ENCODE measurements around the gene ZNF566. TPM values are rescaled to one million over a fixed set of nuclear protein-coding genes. Genes with fewer than 3 reads are reported as not detected.

ZNF566 gene
- total and polyA plus RNA-seq, 2 experiments from 2014 or later = 6.6 to 9.3 TPM

GRCh38 chr19:36489920-36490415 lies 607 bp upstream of the ZNF566 start:
- TF ChIP-seq EZH2 (IDR thresholded peaks at IDR 0.05; ENCODE audit: insufficient read depth, poor library complexity, severe bottlenecking) (no peak), EZH2phosphoT487 (IDR thresholded peaks at IDR 0.05; ENCODE audit: insufficient read depth, low read depth) (no peak)
- no peaks in the 10 kb centered on the region for H4K20me1 ChIP-seq (ENCODE audit: insufficient read depth)
- peak overlapping the region; percentile 98 for H3K9ac ChIP-seq
- no peaks in the 10 kb centered on the region for H3K9me2 ChIP-seq (ENCODE audit: insufficient read depth)
- H3K36me3 ChIP-seq (ENCODE audit: low read depth) = no peaks in the 10 kb centered on the region
- H2AFZ ChIP-seq = peak overlapping the region; percentile 97
- peaks cover 41% of the 10 kb centered on the region for H3K79me2 ChIP-seq (ENCODE audit: insufficient read depth)
- peaks cover 6% of the 10 kb centered on the region; the same call in 1 of the 2 replicates for H3K4me1 ChIP-seq (ENCODE audit: insufficient read depth)
- 0 out of 2 replicates have a peak, but pooled peaks cover 3% of the 10 kb centered on the region for H3F3A ChIP-seq (ENCODE audit: insufficient read depth)
- H3K9me3 ChIP-seq (ENCODE audit: low read depth) = no peaks in the 10 kb centered on the region
- H3K27ac ChIP-seq = peak overlapping the region; percentile 97
- 5 to 7% methylated on average over 15 of the region's 15 CpGs for WGBS, 2 experiments (ENCODE audit: low coverage in 1 of 2, low lambda C conversion rate in 2 of 2, missing lambda C conversion rate in 2 of 2)
- H3K4me3 ChIP-seq = peak overlapping the region; percentile 98
- in situ Hi-C loops (cut with MboI) = no loop called here
- H3K27me3 ChIP-seq (replicated peaks; ENCODE audit: insufficient read depth) = no peaks in the 10 kb centered on the region
- peak; percentile 93 for DNase-seq
- H3K4me2 ChIP-seq (ENCODE audit: unreplicated experiment) = peak overlapping the region; percentile 88

- Histone ChIP-seq H3K27ac (peak overlapping the region; percentile 97), H3K27me3 (replicated peaks; ENCODE audit: insufficient read depth) (no peaks in the 10 kb centered on the region), H3K9ac (peak overlapping the region; percentile 98), H4K20me1 (ENCODE audit: insufficient read depth) (no peaks in the 10 kb centered on the region), H3K36me3 (ENCODE audit: low read depth) (no peaks in the 10 kb centered on the region), H3K79me2 (ENCODE audit: insufficient read depth) (peaks cover 53% of the 10 kb centered on the region), H3K4me1 (ENCODE audit: insufficient read depth) (peaks cover 6% of the 10 kb centered on the region; the same call in 1 of the 2 replicates), H3F3A (ENCODE audit: insufficient read depth) (0 out of 2 replicates have a peak, but pooled peaks cover 3% of the 10 kb centered on the region), H3K4me2 (ENCODE audit: unreplicated experiment) (peak overlapping the region; percentile 88), H3K9me3 (ENCODE audit: low read depth) (no peaks in the 10 kb centered on the region), H2AFZ (peak overlapping the region; percentile 97), H3K4me3 (peak overlapping the region; percentile 98), H3K9me2 (ENCODE audit: insufficient read depth) (no peaks in the 10 kb centered on the region)
- in situ Hi-C loops (cut with MboI) = no loop called here
- no peak for DNase-seq
- WGBS, 2 experiments (ENCODE audit: low coverage in 1 of 2, low lambda C conversion rate in 2 of 2, missing lambda C conversion rate in 2 of 2) = 1% methylated on average over 11 of the region's 11 CpGs
- TF ChIP-seq EZH2 (IDR thresholded peaks at IDR 0.05; ENCODE audit: insufficient read depth, poor library complexity, severe bottlenecking) (no peak), EZH2phosphoT487 (IDR thresholded peaks at IDR 0.05; ENCODE audit: insufficient read depth, low read depth) (0 out of 2 replicates have a peak, but pooled peaks have one; percentile 9)
Measured at GRCh38 chr19:36488846-36489117, 579 bp downstream of the ZNF566 start.

GRCh38 chr19:36488118-36488845 lies 1.1 kb downstream of the ZNF566 start:
- TF ChIP-seq EZH2phosphoT487 (IDR thresholded peaks at IDR 0.05; ENCODE audit: insufficient read depth, low read depth) = 0 out of 2 replicates have a peak, but pooled peaks have one; percentile 19
- no peak for TF ChIP-seq EZH2 (IDR thresholded peaks at IDR 0.05; ENCODE audit: insufficient read depth, poor library complexity, severe bottlenecking)
- Histone ChIP-seq H3K27ac (peak overlapping the region; percentile 97), H3K9me2 (ENCODE audit: insufficient read depth) (no peaks in the 10 kb centered on the region), H3K4me3 (peak overlapping the region; percentile 98), H3K79me2 (ENCODE audit: insufficient read depth) (peaks cover 58% of the 10 kb centered on the region), H3F3A (ENCODE audit: insufficient read depth) (0 out of 2 replicates have a peak, but pooled peaks cover 3% of the 10 kb centered on the region), H3K4me1 (ENCODE audit: insufficient read depth) (peaks cover 6% of the 10 kb centered on the region; the same call in 1 of the 2 replicates), H3K9me3 (ENCODE audit: low read depth) (no peaks in the 10 kb centered on the region), H3K4me2 (ENCODE audit: unreplicated experiment) (peak overlapping the region; percentile 88), H3K27me3 (replicated peaks; ENCODE audit: insufficient read depth) (no peaks in the 10 kb centered on the region), H3K9ac (peak overlapping the region; percentile 98), H3K36me3 (ENCODE audit: low read depth) (no peaks in the 10 kb centered on the region), H4K20me1 (ENCODE audit: insufficient read depth) (no peaks in the 10 kb centered on the region), H2AFZ (peak overlapping the region; percentile 97)
- 38% methylated on average over 9 of the region's 9 CpGs for WGBS, 2 experiments (ENCODE audit: low coverage in 1 of 2, low lambda C conversion rate in 2 of 2, missing lambda C conversion rate in 2 of 2)
- in situ Hi-C loops (cut with MboI) = no loop called here
- DNase-seq = peak; percentile 58

- 96 to 99% methylated on average over 6 of the region's 6 CpGs for WGBS, 2 experiments (ENCODE audit: low coverage in 1 of 2, low lambda C conversion rate in 2 of 2, missing lambda C conversion rate in 2 of 2)
- Histone ChIP-seq H3K27me3 (replicated peaks; ENCODE audit: insufficient read depth) (no peaks in the 10 kb centered on the region), H4K20me1 (ENCODE audit: insufficient read depth) (no peaks in the 10 kb centered on the region), H3K36me3 (ENCODE audit: low read depth) (no peaks in the 10 kb centered on the region), H3K4me1 (ENCODE audit: insufficient read depth) (peaks cover 6% of the 10 kb centered on the region; the same call in 1 of the 2 replicates), H3K79me2 (ENCODE audit: insufficient read depth) (peaks cover 79% of the 10 kb centered on the region), H3K9me2 (ENCODE audit: insufficient read depth) (no peaks in the 10 kb centered on the region), H3K9ac (no peak overlapping the region), H2AFZ (no peak overlapping the region), H3K9me3 (ENCODE audit: low read depth) (no peaks in the 10 kb centered on the region), H3K4me2 (ENCODE audit: unreplicated experiment) (no peak overlapping the region), H3K4me3 (no peak overlapping the region), H3F3A (ENCODE audit: insufficient read depth) (no peaks in the 10 kb centered on the region), H3K27ac (no peak overlapping the region)
- no peak for DNase-seq
- TF ChIP-seq EZH2phosphoT487 (IDR thresholded peaks at IDR 0.05; ENCODE audit: insufficient read depth, low read depth) = no peak
- no peak for TF ChIP-seq EZH2 (IDR thresholded peaks at IDR 0.05; ENCODE audit: insufficient read depth, poor library complexity, severe bottlenecking)
- in situ Hi-C loops (cut with MboI) = no loop called here
Measured at GRCh38 chr19:36483653-36484052, 5.7 kb downstream of the ZNF566 start.

Measured in GM23248 (cell line).